Bone marrow (tissue), 2 donors: ENCODE measurements around the gene CRYGB.

Source experiments
- DNase-seq, 2 donors: peaks; one replicate each; lab custom pipeline; 2025; lab: John Stamatoyannopoulos, UW

The CRYGB gene

GRCh38 chr2:208146006-208146405, at the start of gene CRYGB:
TSS of gene CRYGB (minus strand) at chr2:208146158. CDS start at chr2:208146120, 38 bp downstream.
- no peak for DNase-seq

GRCh38 chr2:208195531-208195930, 49.6 kb upstream of the CRYGB start:
- DNase-seq: no peak

- DNase-seq: no peak
Measured at GRCh38 chr2:208192611-208193236, 46.8 kb upstream of the CRYGB start.

DNA sequence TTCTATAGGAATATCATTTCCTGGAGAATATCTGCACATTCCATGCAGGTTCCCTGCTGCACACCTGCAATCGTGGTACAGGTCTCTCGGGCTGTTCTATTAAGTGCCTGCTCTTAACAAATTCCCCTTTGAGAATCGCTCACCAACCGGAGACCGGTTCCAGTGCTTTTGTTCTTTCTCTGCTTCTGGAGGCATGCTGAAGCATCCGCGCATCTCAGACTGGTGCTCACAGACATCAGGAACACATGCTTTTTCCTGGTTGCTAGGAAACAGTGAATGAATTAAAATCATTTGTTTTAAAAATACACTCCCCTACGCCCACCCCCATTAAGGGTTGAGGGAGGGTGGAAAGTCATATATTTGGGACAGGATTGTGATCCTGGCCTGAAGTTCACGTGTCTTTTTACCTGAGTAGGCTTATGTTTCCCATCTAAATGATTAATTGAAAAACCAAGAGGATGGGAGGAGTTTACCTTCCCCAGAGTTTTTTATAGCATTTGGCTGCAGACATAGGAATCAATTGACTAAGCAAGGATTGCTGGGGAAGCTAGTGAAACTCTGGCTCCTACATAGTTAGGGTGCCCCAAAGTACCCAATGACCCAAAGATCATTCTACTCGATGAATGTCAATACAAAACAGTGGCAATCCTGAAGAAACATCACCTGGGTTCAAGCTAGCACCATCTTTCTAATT, 44.0 kb upstream of the CRYGB start, which contains the start of gene C2orf80:
Gene C2orf80, minus strand, starts transcription at position 221 of the 694 bp plus-strand sequence. CDS start 3,044 bp downstream, outside the sequence.
- DNase-seq: no peak

DNA sequence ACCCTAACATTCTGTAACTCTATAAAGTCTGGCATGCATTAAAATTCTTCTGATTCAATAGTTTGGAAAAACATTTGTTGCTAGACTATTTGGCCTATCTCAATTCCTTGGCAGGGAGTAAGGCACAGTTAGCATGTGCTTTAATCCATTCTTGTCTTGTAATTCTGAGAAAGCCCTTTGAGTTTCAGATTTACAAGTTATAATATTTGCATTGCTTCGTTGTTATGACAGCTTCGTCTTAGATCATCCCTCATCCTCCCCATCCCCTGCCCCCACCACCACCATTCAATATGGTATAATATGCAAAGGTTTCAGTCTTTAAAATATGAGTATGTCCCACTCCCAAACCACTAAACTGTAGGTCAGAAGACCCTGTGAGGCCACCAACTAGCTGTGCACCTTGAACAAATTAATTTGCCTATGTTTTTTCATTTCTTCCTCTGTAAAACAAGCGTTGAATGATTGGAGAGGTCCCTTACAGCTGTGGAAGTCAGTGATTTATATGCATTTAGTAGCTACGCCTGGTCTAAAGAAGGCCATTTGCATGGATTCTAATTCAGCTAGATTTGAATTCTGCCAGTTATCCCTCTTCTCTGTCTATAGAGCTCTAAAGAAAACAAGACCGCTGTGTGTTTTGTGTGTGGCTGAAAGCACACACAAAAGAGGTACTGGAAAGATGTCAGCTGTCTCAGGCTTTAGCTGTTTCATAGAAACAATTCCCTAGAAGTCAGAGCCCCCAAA, 43.3 kb upstream of the CRYGB start:
- DNase-seq: no peak

DNA sequence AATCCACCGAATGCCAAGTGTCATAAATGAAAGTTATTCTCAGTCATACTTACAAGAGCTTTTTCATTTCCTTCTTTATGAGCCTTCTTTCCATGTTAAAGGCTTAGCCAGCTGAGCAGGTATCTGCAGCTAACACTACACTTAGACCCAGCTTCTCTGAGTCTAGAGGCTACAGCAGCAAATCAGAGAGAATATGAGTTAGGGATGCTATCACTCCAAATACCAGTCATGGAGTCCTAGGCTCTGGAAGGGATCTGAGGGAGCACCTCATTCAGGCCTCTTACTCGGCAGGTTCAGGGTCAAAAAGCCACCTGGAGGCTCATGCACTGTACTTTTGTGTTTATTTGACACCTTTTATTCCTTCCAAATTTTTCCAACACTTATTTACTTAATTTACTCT, 40.9 kb upstream of the CRYGB start:
- DNase-seq: no peak

GRCh38 chr2:208186465-208186864, 40.5 kb upstream of the CRYGB start:
- DNase-seq: no peak

GRCh38 chr2:208183972-208184705, 38.2 kb upstream of the CRYGB start:
- DNase-seq: no peak

DNA sequence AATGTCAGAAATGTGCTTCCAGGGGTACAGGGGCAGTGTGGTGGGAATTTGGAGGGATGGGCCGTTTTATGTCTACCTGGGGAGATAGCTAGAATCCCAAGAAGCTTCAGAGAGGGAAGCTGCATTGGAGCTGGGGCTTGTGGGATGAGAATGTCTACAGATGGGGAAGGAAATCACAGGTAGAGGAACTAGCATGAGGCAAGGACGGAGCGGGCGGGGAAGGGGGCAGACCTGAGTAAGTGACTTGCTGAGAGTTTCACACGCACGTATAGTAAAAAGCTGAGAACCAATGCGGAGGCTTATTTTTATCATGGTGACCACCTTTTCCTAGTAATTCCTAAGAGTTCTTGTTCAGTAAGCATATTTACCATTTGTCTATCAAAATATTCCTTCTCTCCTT, 37.6 kb upstream of the CRYGB start:
- DNase-seq: no peak

- DNase-seq: no peak
Measured at GRCh38 chr2:208182835-208183234, 36.9 kb upstream of the CRYGB start.

- DNase-seq: no peak
Measured at GRCh38 chr2:208179028-208179609, 33.2 kb upstream of the CRYGB start.

- DNase-seq: no peak
Measured at GRCh38 chr2:208175840-208176153, 29.8 kb upstream of the CRYGB start.

- peak; percentile 16 to 80 for DNase-seq
Measured at GRCh38 chr2:208175069-208175839, 29.3 kb upstream of the CRYGB start.

GRCh38 chr2:208174144-208174543, 28.2 kb upstream of the CRYGB start:
- DNase-seq: no peak

DNA sequence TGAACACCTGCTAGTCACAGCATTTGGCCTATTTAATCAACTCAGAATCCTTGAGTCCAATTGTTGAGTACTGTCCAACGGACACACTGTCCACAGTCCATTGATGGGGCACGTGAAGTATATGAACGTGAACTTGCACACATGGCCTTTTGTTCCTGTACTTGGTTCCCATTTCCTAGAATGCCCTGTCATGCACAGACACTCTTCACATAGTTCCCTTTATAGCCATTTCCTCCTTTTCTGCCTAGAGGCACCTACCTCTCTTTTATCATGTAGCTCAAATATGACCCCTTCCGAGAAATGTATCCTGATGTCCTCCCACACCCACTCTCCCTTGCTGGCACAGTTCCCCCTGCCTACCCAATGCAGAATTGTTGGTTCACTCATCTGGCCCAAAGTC, 26.2 kb upstream of the CRYGB start:
- DNase-seq: peak in 1 of 2 donors; percentile 47

- DNase-seq: no peak
Measured at GRCh38 chr2:208164951-208165755, 19.2 kb upstream of the CRYGB start.

- no peak for DNase-seq
Measured at GRCh38 chr2:208163489-208163888, 17.5 kb upstream of the CRYGB start, which contains the start of gene CRYGA. TSS of gene CRYGA (minus strand) at chr2:208163589. CDS start at chr2:208163556, 33 bp downstream.

DNA sequence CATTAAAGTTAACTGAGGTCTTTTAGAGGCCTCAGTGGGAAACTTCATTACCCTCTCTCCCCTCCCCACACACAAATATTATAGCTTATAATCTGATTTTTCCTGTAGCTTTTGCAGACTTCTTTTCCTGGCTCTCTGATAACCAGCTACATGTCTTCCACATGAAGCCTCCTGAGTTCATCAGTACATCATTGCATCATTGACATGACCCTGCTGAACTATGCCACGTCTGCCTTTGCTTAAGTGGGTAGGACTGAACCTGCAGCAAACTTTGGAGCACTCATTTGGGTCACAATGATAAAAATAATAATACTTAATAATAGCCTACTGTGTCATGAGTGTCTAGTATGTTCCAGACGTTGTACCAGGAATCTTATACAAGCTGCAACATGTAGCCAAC, 10.5 kb upstream of the CRYGB start:
- no peak for DNase-seq

GRCh38 chr2:208153156-208153555, 7.2 kb upstream of the CRYGB start:
- DNase-seq: no peak

GRCh38 chr2:208150956-208151355, 5.0 kb upstream of the CRYGB start:
- no peak for DNase-seq
